Keratinocyte (primary cell): ENCODE measurements around the gene SPRR2A.

Source experiments
- EZH2 ChIP-seq: IDR thresholded peaks from one replicate; pipeline ENCODE4 v1.6.1; 2012; ENCODE audit warnings: inconsistent platforms, mild to moderate bottlenecking, low read length, moderate library complexity
- TF ChIP-seq, protein P1 (sequence below), 3 experiments: IDR thresholded peaks in 1 of 3; conservative IDR thresholded peaks in 1 of 3; optimal IDR thresholded peaks in 1 of 3; 2 replicates in 2 of 3; 3 replicates in 1 of 3; pipeline versions ENCODE3 to v1.5.1; 2011; ENCODE audit warnings: low read length in 3 of 3, mild to moderate bottlenecking in 3 of 3, moderate library complexity in 2 of 3, control low read depth in 1 of 3, inconsistent platforms in 1 of 3; ENCODE audit not compliant: insufficient read depth in 2 of 3; ENCODE audit errors: extremely low read depth in 1 of 3

- TF ChIP-seq, protein P1, sequence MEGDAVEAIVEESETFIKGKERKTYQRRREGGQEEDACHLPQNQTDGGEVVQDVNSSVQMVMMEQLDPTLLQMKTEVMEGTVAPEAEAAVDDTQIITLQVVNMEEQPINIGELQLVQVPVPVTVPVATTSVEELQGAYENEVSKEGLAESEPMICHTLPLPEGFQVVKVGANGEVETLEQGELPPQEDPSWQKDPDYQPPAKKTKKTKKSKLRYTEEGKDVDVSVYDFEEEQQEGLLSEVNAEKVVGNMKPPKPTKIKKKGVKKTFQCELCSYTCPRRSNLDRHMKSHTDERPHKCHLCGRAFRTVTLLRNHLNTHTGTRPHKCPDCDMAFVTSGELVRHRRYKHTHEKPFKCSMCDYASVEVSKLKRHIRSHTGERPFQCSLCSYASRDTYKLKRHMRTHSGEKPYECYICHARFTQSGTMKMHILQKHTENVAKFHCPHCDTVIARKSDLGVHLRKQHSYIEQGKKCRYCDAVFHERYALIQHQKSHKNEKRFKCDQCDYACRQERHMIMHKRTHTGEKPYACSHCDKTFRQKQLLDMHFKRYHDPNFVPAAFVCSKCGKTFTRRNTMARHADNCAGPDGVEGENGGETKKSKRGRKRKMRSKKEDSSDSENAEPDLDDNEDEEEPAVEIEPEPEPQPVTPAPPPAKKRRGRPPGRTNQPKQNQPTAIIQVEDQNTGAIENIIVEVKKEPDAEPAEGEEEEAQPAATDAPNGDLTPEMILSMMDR (optimal IDR thresholded peaks at IDR 0.05 in 1 of 3, IDR thresholded peaks at IDR 0.05 in 1 of 3, conservative IDR thresholded peaks at IDR 0.05 in 1 of 3; ENCODE audit: extremely low read depth in 1 of 3, insufficient read depth in 2 of 3, low read length in 3 of 3): no peak
- TF ChIP-seq EZH2: no peak
Measured at GRCh38 chr1:153058154-153058553, 842 bp upstream of the SPRR2A start.
